ENCODE data around the gene KLKB1.

DNA sequence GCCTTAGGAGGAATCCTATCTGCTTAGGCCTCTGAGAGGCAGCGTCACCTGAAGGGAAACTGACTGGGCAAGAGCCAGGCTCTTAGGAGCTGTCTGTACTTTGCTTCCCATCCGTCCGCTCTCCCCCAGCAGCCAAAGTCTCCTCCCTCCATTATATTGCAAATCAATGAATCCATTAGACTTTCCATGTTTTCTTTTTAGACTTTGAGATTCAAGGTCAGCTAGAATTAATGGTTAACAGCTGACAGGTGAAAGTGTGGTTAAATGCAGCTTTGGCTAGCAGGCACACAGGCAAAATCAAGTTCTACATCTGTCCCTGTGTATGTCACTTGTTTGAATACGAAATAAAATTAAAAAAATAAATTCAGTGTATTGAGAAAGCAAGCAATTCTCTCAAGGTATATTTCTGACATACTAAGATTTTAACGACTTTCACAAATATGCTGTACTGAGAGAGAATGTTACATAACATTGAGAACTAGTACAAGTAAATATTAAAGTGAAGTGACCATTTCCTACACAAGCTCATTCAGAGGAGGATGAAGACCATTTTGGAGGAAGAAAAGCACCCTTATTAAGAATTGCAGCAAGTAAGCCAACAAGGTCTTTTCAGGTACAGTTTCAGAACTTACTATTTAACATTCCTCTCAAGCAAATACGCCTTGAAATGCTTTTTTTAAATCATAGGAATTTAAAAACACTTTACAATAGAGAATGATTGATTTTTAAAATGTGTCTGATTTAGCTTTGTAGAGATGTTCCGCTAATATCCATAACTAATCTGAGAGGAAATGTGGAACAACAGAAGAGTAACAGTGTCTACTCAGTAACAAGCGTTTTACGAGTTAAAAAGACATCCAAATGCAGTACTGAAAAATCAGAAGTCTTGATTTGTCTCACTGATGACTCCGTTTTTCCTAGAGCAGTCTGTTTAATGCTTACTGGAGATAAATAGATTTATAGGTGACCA, 38.7 kb downstream of the KLKB1 start, which contains the start of gene F11:
- no peak for TF ChIP-seq ZNF621 (tag by site-specific recombination; IDR thresholded peaks at IDR 0.05)
- TF ChIP-seq, protein P1, sequence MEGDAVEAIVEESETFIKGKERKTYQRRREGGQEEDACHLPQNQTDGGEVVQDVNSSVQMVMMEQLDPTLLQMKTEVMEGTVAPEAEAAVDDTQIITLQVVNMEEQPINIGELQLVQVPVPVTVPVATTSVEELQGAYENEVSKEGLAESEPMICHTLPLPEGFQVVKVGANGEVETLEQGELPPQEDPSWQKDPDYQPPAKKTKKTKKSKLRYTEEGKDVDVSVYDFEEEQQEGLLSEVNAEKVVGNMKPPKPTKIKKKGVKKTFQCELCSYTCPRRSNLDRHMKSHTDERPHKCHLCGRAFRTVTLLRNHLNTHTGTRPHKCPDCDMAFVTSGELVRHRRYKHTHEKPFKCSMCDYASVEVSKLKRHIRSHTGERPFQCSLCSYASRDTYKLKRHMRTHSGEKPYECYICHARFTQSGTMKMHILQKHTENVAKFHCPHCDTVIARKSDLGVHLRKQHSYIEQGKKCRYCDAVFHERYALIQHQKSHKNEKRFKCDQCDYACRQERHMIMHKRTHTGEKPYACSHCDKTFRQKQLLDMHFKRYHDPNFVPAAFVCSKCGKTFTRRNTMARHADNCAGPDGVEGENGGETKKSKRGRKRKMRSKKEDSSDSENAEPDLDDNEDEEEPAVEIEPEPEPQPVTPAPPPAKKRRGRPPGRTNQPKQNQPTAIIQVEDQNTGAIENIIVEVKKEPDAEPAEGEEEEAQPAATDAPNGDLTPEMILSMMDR (tag by site-specific recombination; IDR thresholded peaks at IDR 0.05) = no peak
- TF ChIP-seq, protein P2, sequence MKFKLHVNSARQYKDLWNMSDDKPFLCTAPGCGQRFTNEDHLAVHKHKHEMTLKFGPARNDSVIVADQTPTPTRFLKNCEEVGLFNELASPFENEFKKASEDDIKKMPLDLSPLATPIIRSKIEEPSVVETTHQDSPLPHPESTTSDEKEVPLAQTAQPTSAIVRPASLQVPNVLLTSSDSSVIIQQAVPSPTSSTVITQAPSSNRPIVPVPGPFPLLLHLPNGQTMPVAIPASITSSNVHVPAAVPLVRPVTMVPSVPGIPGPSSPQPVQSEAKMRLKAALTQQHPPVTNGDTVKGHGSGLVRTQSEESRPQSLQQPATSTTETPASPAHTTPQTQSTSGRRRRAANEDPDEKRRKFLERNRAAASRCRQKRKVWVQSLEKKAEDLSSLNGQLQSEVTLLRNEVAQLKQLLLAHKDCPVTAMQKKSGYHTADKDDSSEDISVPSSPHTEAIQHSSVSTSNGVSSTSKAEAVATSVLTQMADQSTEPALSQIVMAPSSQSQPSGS (tag by site-specific recombination; IDR thresholded peaks at IDR 0.05; ENCODE audit: low read depth) = no peak
- no peak for TF ChIP-seq ZNF555 (tag by site-specific recombination; conservative IDR thresholded peaks at IDR 0.05)
- TF ChIP-seq, protein P3, sequence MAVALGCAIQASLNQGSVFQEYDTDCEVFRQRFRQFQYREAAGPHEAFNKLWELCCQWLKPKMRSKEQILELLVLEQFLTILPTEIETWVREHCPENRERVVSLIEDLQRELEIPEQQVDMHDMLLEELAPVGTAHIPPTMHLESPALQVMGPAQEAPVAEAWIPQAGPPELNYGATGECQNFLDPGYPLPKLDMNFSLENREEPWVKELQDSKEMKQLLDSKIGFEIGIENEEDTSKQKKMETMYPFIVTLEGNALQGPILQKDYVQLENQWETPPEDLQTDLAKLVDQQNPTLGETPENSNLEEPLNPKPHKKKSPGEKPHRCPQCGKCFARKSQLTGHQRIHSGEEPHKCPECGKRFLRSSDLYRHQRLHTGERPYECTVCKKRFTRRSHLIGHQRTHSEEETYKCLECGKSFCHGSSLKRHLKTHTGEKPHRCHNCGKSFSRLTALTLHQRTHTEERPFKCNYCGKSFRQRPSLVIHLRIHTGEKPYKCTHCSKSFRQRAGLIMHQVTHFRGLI (tag by site-specific recombination; IDR thresholded peaks at IDR 0.05) = no peak

Data from HEK293 (cell line).